NCI-H1694 treated with DMSO at 0.1 percent for 48 hours (cell line): Measurements from ENCODE around the gene C4BPA.

Source experiments
- DNase-seq: peaks from one replicate; lab custom pipeline; 2025; lab: John Stamatoyannopoulos, UW

Gene C4BPA

DNA sequence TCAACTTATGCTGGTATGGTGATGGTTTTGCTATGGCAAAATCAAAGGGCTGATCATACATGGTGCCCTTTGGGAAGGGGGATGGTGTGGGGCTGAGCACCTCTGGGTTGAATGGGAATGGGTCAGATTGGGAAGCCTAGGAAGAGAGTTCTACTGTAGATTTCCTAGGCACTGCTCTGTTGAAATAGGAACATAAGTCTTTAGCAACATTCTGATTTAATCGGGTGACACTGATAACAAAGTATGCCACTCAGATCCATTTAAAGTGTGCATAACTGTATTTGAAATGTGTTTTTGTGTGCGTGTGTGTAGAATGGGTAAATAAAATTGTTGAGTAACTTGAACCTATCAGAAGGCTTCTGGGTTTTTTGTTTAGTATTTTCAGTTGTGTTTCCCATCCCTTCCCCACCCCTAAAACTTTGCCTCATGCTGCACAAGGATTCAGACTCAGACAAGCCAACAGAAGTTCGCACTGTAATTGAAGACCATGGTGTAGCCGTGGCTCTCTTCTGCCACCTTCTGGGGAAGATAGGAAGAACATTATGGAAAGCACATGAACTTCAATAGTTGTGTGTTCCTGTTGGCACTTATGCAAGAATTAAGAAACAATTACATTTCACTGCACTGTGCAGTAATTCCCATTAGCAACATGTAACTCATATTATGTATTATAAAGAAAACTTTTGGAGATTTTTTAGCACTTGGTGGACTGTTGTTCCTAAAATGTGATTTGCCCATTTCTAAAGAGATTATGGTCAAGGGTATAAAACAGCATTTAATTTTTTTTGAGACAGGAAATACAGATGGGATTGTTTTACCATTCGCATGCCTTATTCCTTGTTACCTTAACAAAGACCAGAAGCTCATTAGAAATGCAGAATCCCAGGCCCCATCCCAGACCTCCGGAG is 26.3 kb upstream of the C4BPA start:
- DNase-seq: peak; percentile 34

DNA sequence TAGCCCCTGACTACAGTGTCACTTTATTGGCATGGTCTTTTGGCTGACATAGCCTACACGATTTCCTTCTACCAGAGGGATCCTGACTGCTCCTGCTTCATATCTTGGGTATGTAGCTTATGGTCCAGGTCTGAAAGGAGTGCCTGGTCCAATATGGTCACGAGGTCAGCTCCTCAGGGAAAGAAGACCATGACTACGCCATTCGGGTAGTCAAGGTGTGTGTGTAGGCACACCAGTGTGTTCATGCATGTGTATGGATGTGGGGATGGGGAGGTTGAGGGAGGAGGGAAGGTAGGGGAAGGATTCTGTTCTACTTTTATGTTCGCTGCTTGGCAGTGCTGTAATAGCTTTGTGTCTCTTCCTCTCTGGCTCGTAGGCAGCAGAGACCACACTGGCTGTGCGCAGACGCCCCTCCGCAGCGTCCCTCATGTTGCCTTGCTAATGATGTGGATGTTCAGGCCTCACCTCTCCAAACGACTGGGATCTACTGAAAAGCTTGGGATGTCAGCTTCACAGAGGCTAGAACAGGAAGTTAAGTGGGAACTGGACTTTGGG is 25.4 kb upstream of the C4BPA start:
- no peak for DNase-seq

DNA sequence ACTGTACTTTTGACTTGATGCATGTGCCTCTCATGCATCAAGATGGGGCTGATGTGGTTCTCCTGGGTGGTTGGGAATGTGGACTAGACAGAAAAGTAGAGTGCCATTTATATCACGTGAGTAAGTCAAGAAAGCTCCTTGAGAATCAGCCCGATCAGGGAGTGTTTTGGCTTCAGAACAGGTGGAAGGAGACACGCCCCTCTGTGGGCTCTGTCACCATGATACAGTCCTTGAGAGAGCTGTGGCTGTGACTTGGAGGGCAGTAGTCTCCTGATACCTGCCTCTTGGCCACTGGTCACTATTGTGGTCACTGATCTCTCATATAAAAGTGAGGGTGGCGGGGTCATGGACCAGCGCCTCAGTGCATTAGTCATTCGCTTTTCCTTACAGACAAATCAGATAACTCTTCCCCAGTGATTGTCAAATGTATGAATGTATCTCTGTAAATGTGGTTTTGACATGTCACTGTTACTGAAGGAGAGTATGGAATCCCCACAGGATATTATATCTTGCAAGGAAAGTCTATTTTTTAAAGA is 24.3 kb upstream of the C4BPA start:
- no peak for DNase-seq

DNA sequence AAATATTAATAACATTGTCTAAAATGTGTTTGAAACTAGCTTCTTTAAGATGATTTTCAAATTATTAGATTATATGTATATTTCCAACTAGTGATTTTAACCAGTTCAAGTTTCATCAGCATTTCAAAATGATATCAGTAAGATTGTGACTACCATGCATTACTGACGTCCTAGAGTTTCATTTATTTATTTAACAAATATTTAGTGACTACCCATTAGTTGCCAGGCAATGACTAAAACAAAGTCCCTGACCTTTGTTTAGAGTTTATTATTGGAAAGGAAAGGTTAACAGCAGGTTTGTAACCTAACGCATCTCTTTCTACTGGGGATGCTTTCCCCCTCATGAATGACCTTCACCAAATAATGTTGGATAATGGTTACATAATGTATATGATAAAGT is 22.9 kb upstream of the C4BPA start:
- no peak for DNase-seq

DNA sequence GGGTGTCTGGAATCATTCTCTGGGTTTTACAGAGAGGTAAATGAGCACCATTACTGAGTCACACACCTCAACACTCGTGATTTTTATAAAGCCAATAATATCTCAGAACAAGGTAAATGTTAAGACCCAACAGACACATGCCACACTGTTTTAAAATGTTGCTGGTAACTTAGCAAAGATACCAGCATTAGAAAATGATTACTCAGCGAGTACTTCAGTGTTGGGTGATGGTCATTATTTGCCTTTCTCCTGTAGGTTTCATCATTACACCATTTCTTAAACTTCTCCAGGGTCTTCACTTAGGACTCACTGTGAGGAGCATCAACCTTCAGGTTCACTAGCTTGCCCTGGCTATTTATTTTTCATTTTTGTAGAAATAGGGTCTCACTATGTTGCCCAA is 22.2 kb upstream of the C4BPA start:
- DNase-seq: no peak

DNA sequence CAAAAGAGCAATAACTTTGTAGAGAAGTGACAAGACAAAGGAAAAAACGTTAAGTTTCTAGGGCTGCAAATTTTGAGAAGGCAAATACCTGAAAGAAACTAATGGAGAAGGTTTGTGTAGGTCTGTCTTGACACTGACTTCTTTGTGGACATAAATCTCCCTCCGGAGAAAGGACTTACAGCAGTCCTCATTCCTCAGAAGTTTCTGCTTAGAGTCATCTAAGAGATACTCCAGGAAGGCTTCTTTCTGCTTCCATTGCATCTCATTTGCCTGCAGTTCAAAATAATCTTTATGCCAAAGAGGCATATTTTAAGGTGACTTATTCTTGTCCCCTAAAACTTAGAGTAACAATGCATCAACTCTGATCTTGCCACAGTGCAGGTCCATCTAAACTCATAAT is 19.8 kb upstream of the C4BPA start:
- no peak for DNase-seq

DNA sequence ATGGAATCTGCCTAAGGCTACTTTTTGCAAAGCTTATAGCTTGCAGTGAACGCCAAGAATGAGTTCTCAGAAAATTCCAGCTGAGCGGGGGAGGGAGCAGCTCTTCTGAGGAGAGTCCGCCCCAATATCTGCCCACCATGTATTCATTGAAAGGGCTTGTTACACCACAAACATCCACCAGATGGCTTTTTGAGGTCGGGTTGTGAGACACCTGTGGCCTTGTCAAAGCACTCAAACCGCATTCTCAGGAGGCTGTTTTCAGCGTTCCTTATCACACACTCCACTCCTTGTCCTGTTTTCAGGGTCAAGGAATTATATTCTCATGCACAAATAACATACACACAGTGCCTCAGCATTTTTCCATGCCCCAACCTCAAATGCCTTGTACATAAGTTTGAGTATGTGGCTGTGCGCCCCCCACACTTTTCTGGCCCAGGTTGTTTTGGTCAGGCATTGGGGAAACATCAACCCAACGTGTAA is 19.3 kb upstream of the C4BPA start:
- no peak for DNase-seq

DNA sequence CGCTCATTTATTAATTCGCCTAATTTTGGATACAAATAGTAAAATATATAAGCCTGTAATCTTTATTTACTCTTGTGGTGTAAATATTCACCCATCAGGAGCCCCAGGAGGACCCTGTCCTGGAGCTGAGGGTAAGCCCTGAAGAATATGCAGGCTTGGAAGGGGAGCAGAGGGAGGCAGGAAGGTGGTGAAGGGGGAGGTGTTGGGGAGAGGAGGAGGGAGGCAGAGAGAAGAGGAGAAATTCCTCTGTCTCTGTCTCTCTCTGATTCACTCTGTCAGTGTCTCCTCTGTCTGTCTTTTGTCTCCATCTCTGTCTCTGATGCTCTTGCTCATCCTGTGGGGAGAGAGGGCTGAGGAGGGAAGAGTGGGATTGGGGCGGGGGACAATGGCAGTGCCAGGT is 18.1 kb upstream of the C4BPA start:
- DNase-seq: no peak

DNA sequence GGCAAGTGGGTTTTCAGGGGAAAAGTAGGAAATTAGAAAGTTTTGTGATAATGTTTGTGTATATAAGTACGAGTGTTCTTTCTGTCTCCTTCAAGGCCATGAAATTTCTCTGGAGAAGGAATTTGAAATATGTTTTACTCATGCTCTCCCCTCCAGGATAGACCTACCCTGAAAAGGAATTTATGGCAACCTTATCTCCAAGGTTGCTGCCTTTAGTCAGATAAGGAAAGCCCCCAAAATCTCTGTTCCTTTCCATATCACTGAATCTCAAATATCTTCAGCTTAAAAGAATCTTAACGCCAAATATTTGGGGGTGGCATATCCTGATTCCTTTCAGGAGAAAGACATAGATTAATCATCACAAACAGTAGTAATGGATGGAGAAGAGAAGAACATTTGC is 15.9 kb upstream of the C4BPA start:
- no peak for DNase-seq

DNA sequence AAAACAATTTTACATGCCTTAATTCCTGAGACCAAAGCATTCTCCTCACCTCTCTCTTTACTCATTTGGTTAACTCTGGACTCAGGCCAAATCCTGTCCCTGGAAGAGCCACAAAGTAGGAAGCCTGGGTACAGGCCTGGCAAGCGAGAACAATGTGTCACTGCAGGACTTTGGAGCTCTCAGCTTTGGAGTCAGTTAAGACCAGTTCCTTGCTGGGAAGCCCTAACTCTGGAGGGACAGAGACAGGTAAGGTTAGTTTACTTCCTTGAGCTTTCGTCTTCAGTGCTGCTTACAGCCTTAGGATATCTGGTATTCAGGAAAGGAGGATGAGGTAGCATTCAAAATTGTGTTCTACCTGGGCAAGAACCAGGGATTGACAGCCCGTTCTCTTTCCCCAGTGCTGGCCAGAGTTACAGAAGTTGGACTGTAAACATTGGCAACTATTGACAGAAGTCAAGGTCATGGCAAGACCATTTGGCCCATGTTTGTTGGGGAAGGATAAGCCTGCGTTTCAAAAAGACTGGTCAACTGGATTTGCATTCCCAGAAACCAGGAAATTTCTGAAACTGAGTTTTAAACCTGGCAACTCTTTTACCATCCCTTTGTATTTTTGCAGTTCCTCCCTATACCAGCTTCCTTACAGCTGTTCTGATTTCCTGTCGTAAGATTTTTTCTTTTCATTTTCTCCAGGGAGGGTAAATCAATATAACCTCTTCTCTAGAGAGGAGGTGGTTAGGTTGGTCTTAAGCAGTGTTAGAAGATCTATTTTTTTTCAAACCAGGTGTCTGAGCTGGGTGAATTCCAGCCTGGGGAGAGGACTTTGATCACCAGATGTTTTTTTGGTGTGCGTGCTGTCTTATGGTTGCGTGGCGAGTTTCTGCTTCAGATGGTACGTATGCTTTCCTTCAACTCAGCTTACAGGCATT is 15.1 kb upstream of the C4BPA start, which contains the start of gene C4BPB:
TSS of gene C4BPB (plus strand) at position 160 of the 926 bp plus-strand sequence. CDS start at position 832, 672 bp downstream.
- no peak for DNase-seq

DNA sequence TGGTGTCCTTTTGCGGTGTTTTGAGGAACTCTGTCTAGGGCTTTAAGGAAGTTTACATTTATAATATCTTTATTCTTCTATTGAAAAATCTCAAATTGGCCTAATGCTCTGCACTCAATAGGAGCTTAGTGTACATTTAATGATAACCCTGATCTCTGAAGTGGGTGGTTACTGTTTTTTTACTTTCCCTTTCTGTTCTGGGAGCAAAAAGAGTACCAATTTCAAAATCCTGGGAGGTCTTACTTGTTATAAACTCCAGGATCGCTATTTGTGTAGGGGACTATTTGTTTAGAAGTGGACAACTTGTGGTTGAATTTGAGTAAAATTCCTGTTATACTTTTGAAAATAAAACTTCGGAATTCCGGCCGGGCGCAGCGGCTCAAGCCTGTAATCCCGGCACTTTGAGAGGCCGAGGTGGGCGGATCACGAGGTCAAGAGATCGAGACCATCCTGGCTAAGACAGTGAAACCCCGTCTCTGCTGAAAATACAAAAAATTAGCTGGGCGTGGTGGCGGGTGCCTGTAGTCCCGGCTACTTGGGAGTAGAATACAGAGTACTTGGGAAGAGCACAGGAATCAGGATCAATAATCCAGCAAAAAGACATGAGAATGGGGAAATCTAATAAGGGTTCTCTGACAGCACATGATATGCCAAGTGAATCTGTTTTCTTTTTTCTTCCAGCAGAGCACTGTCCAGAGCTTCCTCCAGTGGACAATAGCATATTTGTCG is 14.2 kb upstream of the C4BPA start:
- no peak for DNase-seq

DNA sequence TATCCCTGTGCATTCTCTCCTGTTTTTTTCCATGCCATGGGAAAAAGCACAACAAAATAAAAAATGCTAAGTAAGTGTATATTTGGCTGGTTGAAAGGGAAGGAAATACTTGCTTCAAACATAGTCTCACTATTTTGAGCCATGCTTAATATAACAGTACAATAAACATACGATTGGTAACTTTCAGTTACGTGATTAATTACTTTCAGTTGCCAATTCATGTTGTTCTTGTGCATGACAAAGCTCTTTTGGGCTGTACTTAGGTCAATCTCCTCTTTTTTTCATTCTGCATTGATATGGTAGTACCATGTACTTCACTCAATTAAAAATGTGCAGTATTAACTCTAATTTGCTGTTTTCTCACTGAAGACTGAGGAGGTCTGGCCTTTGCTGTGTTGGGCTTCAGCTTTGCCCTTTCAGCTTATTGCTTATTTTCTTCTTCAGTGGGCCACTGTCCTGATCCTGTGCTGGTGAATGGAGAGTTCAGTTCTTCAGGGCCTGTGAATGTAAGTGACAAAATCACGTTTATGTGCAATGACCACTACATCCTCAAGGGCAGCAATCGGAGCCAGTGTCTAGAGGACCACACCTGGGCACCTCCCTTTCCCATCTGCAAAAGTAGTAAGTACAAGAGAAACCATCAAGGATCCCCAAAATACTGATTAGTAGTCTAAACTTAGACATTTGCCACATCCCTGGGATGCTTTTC is 12.7 kb upstream of the C4BPA start:
- DNase-seq: no peak

DNA sequence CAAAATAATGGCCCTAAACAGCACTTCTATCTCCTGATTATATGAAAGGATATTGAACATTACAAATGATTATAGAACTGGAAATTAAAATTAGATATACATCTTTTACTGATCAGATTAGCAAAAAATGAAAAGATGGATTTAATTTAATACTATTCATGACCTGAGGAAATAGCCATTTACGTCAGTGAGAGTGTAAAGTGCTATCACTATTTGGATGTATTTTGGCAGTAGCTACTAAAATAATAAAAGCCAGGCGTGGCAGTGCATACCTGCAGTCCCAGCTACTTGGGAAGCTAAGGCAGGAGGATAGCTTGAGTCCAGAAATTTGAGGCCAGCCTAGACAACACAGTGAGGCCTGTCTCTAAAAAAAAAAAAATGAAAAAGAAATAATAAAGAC is 10.1 kb upstream of the C4BPA start:
- no peak for DNase-seq

DNA sequence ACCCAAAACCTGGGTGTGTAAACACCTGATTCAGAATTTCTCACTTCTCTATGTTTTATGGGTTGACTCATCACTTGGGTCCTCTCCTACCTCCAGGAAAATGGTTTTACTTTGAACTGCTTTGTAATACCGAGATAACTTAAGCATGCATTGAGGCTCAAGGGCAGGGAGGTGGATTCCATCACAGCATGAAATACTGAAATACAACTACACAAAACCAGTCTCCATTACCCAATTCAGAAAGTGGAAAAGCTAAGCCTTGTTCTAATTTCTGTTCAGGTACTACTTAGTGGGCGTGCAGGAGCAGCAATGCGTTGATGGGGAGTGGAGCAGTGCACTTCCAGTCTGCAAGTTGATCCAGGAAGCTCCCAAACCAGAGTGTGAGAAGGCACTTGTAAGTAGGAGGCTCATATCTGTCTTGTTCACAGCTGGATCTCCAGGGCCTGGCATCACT is 6.1 kb upstream of the C4BPA start:
- DNase-seq: no peak

DNA sequence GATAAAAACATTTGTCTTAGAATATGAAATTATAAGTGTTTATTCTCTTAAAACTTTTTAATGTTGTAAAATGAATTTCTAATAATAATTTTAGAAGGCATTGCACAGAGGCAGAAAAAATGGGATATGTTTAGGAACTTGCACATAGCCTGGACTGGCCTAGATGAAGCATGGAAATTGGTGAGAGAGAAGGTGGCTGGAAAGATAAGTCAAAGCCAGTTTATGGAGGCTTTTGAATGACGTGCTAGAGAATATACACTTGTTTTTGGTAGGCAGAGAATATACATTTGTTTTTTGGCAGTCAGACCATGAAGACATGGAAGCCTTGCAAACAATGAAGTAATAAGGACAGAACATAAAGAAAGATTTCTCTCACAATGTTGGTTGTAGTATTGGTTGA is 2.3 kb upstream of the C4BPA start:
- no peak for DNase-seq

DNA sequence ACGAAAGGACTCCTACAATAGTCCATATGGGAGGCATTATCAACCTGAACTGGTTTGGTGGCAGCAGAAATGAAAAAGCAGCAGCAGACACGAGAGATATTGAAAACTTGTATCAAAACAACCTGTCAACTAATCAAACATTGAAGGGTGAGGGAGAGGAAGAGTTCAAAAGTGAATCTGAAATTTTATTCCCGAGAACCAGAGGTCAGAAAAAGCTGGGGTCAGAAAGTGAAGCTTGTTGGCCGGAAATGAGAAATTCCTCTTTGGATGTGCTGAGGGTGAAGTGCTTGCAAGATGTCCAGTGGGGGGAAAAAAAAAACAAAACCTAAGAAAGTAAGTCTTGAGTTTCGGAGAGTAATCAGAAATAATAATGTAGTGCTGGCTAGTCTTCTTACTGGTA is 1.9 kb upstream of the C4BPA start:
- no peak for DNase-seq

DNA sequence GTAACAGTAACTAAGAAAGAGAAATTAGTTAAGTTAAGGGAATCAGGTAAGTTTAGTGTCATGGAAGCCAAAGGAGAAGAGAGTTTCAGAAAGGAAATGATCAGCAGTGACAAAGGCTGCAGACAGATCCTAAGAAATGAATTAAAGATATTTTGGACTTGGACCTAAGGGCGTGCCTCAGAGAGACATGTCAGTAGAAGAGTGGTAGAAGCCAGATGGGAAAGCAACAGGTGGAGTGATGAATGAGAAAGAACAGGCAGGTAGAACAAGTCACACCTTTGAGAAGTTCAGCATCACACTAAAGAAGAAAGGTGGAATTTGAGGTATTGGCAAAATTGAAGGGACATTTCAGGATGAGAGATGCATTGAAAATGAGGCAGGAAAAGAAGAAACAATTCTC is 1.4 kb upstream of the C4BPA start:
- DNase-seq: no peak

DNA sequence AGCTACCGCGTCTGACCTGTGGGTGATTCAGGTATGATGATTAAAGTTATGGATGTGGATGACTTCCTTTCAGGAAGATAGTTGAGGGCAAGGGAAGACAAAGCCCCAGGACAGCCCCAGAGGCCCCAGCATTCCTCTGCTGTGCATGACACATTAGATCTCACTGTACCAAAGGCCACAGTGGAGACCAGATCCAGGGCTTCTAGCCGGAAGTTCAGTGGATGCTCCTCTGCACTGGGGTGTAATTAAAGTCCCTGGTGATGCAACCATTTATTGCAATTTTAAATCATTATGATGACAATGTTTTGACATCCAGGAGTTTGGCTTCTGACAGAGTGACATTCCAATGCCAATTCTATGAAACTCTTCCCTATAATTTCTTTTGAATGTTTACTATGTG is 5.0 kb downstream of the C4BPA start:
- DNase-seq: no peak

DNA sequence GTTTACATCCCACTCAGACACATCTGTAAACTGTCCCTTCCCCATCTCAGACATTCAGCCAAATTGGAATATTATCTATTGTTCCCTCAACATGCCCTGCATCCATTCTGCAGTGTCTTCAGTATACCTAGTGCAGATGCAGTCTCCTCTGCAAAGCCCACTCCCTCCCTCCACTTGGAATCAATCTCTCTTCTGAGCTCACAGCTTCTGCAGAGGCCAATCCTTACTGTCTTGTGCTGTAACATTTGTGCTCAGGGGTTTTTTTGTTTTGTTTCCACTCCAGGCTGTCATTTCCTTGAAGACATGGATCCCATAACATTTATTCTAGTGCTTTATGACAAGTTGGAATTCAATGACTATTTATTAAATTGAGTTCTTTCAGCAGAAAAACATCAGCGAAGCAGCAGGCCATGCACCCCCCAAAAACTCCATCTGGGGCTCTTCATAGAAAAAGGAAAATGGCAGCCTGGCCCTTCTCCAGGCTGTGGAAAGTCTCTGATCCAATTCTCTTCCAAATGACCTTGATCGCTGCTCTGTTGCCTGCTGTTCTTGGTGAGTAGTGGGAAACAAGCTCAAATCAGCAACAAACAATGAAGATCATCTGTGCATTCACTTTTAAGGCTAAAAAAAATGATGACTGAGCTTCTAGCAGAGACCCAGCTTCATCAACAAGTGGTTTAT is 8.7 kb downstream of the C4BPA start:
- no peak for DNase-seq

DNA sequence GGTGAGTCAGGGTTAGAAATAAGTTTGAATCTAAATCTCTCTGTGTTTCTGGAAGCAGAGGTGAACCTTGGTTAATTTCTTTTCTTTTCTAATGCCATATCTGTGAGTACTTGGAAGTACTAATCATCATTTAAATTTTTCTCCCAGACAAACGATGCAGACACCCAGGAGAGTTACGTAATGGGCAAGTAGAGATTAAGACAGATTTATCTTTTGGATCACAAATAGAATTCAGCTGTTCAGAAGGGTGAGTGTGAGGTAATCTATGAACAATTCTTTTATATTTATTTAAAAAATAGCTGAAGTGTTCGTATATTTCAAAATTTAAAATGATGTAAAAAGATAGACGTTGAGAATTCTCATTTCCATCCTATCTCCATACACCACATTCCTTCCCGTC is 11.2 kb downstream of the C4BPA start:
- no peak for DNase-seq
